Osteoblast (primary cell): ENCODE measurements around the gene CHST15. TPM values are rescaled to one million over a fixed set of nuclear protein-coding genes. Genes with fewer than 3 reads are reported as not detected.

ENCODE experiments used
- DNase-seq: peaks from one replicate; pipeline ENCODE4 v3.0.0; 2011; ENCODE audit warnings: low spot score, mixed read lengths; ENCODE audit not compliant: insufficient read length; ENCODE audit errors: missing footprints
- H2AFZ ChIP-seq: 2 replicates; pipeline ENCODE4 v1.6.0; 2011; ENCODE audit warnings: mild to moderate bottlenecking, low read length
- H3K27ac ChIP-seq: 2 replicates; pipeline ENCODE4 v1.5.1; 2011; ENCODE audit warnings: mild to moderate bottlenecking, low read depth, low read length, moderate library complexity
- H3K27me3 ChIP-seq: 2 replicates; pipeline ENCODE4 v1.6.0; 2012; ENCODE audit warnings: mild to moderate bottlenecking, control low read depth, inconsistent platforms, low read length, moderate library complexity; ENCODE audit not compliant: insufficient read depth
- H3K36me3 ChIP-seq: 2 replicates; pipeline ENCODE4 v1.5.1; 2011; ENCODE audit warnings: mild to moderate bottlenecking, low read length, control low read depth, moderate library complexity; ENCODE audit not compliant: insufficient read depth
- H3K4me1 ChIP-seq: 2 replicates; pipeline ENCODE4 v1.5.1; 2011; ENCODE audit warnings: mild to moderate bottlenecking, low read length, control low read depth, moderate library complexity; ENCODE audit not compliant: insufficient read depth
- H3K4me2 ChIP-seq: 2 replicates; pipeline ENCODE4 v1.6.0; 2011; ENCODE audit warnings: mild to moderate bottlenecking, low read length; ENCODE audit not compliant: insufficient read depth
- H3K4me3 ChIP-seq: fragments of 200-600 bp; sonication (generic); 3 replicates; pipeline ENCODE4 v1.5.1; 2012; ENCODE audit warnings: mild to moderate bottlenecking, low read length, inconsistent platforms; ENCODE audit not compliant: insufficient read depth
- H3K79me2 ChIP-seq: 2 replicates; pipeline ENCODE4 v1.6.0; 2012; ENCODE audit warnings: mild to moderate bottlenecking, low read length, control low read depth, inconsistent platforms; ENCODE audit not compliant: insufficient read depth
- H3K9me3 ChIP-seq: 2 replicates; pipeline ENCODE4 v1.5.1; 2011; ENCODE audit warnings: low read depth, low read length, control low read depth
- H4K20me1 ChIP-seq: 2 replicates; pipeline ENCODE4 v1.6.0; 2012; ENCODE audit warnings: mild to moderate bottlenecking, low read length, control low read depth; ENCODE audit not compliant: insufficient read depth
- total RNA-seq: library from RNA; depleted of rRNA; stranded (reverse); fragments of >200 nt; gene quantifications from 2 replicates; pipeline ENCODE4 v1.2.3, GENCODE V29; 2012
- TF ChIP-seq, protein P1 (sequence below): IDR thresholded peaks from 2 replicates; pipeline ENCODE4 v1.5.1; 2011; ENCODE audit warnings: mild to moderate bottlenecking, low read depth, low read length, moderate library complexity; ENCODE audit errors: extremely low read depth

Gene CHST15
- total RNA-seq, 1 donor, result 22.8 TPM

DNA sequence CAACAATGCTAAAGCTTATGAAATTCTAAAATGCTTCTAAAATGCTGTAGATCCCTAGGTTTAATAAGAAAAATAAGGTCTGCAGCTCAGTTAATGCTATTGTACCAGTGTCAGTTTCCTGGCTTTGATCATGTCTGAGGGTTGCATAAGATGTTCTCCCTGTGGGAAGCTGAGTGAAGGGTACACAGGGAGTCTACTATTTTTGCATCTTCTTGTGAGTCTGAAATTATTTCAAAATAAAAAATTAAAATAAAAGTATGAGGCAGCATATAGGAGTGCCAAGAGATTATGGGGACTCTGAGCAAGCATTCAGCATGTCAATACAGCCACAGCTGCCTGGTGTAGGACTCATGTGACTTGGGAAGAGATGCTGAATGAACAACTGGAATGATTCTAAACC, 14.7 kb downstream of the CHST15 start:
- no peak overlapping the region for H3K4me3 ChIP-seq
- H3K4me2 ChIP-seq, result no peak overlapping the region
- no peaks in the 10 kb centered on the region for H3K36me3 ChIP-seq
- TF ChIP-seq, protein P1, sequence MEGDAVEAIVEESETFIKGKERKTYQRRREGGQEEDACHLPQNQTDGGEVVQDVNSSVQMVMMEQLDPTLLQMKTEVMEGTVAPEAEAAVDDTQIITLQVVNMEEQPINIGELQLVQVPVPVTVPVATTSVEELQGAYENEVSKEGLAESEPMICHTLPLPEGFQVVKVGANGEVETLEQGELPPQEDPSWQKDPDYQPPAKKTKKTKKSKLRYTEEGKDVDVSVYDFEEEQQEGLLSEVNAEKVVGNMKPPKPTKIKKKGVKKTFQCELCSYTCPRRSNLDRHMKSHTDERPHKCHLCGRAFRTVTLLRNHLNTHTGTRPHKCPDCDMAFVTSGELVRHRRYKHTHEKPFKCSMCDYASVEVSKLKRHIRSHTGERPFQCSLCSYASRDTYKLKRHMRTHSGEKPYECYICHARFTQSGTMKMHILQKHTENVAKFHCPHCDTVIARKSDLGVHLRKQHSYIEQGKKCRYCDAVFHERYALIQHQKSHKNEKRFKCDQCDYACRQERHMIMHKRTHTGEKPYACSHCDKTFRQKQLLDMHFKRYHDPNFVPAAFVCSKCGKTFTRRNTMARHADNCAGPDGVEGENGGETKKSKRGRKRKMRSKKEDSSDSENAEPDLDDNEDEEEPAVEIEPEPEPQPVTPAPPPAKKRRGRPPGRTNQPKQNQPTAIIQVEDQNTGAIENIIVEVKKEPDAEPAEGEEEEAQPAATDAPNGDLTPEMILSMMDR, result no peak
- peaks cover 10% of the 10 kb centered on the region for H4K20me1 ChIP-seq
- no peaks in the 10 kb centered on the region for H3K4me1 ChIP-seq
- H3K9me3 ChIP-seq, result no peaks in the 10 kb centered on the region
- no peak overlapping the region for H2AFZ ChIP-seq
- H3K27ac ChIP-seq, result no peak overlapping the region
- H3K27me3 ChIP-seq, result no peaks in the 10 kb centered on the region
- H3K79me2 ChIP-seq, result no peaks in the 10 kb centered on the region
- no peak for DNase-seq

DNA sequence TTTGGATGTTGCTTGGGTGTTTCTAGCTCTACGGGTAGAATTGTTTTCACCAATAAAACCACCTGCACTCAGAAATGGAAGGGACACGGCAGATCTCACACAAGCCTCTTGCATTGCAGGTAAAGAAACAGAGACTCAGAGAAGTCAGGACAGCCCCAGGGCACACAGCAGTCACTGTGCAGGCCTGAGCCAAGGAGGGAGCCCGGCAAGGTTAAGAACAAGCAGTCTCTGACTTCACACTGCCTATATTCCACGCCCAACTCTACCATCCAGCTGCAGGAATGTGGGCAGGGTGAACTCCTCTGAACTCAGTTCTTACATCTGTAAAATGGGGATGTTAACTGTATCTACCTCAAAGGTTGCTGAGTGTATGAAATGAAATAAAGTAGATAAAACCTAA, 15.4 kb downstream of the CHST15 start:
- no peak for DNase-seq
- Histone ChIP-seq H4K20me1 (peaks cover 14% of the 10 kb centered on the region), H3K9me3 (no peaks in the 10 kb centered on the region), H3K79me2 (no peaks in the 10 kb centered on the region), H3K27ac (no peak overlapping the region), H3K4me3 (no peak overlapping the region), H3K36me3 (no peaks in the 10 kb centered on the region), H3K4me1 (no peaks in the 10 kb centered on the region), H3K27me3 (no peaks in the 10 kb centered on the region), H3K4me2 (no peak overlapping the region), H2AFZ (no peak overlapping the region)
- TF ChIP-seq, protein P1, result no peak

DNA sequence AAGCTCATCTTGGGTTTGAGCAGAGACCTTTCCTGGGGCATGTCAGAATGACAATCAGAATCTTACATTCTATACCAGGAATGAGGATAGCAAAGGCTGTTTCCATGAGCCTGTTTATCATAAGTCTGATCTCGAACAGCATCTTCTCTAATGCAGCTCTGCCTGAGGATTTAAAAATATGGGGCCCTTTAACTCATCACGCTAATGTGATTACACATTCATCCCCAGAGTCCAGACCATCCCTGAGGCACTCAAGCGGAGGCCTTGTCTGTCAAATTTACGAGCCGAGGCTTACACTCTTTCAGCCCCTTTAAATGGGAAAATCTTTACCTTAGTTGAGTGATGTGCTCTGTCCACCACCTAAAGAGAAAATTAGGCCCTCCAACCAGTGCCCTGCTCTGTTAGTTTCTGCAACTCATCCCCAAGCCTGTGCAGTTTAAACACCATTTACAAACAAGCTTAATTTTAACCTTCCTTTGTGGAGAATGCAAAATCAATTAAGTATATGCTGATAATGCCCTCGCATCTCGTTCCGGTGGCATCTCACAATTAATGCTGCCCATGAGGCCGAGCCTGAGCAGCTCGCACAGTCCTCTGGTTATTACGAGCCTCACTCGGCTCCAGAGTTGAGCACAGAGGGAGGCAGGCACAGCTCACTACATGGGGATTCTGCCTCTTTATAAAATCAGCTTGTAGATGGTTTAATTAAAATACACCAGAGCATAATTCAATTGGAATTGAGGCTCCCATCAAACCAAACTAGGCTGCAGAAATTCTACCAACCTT, 16.0 kb downstream of the CHST15 start:
- H3K27me3 ChIP-seq, result no peaks in the 10 kb centered on the region
- no peaks in the 10 kb centered on the region for H3K79me2 ChIP-seq
- no peak overlapping the region for H3K27ac ChIP-seq
- no peak overlapping the region for H2AFZ ChIP-seq
- H3K4me1 ChIP-seq, result no peaks in the 10 kb centered on the region
- no peak for DNase-seq
- H3K4me2 ChIP-seq, result no peak overlapping the region
- H4K20me1 ChIP-seq, result peaks cover 15% of the 10 kb centered on the region
- no peaks in the 10 kb centered on the region for H3K36me3 ChIP-seq
- H3K9me3 ChIP-seq, result no peaks in the 10 kb centered on the region
- no peak overlapping the region for H3K4me3 ChIP-seq
- TF ChIP-seq, protein P1, result no peak

DNA sequence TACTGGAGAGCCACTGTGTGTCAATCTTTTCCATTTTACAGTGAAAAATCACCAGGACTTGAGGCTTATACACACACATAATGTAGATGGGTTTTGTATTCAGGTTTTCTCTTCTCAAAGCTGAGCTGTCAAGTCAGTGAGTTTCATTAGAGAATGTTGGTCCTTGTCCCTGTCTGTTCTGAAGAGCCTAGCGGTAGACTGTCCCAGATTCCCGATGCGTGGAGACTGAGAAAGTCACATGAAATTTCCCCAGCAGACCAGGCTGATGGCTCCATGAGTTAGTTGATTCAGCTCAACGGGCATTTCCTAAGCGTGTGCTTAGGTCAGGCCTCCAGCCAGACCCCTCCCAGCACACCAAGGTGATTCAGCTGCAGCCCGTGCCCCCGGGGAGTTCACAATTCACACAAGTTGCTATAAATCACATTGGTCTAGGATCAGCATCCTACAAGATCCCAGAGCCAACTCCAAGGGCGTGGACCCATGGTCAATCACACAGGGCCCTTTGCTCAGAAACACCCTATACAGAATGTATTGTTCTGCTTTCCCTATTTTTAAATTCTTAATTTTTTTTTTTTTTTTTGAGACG, 17.2 kb downstream of the CHST15 start:
- Histone ChIP-seq H4K20me1 (peaks cover 18% of the 10 kb centered on the region), H3K79me2 (no peaks in the 10 kb centered on the region), H3K27me3 (no peaks in the 10 kb centered on the region), H3K4me2 (no peak overlapping the region), H3K4me3 (no peak overlapping the region), H3K9me3 (no peaks in the 10 kb centered on the region), H2AFZ (no peak overlapping the region), H3K4me1 (no peaks in the 10 kb centered on the region), H3K36me3 (no peaks in the 10 kb centered on the region), H3K27ac (no peak overlapping the region)
- TF ChIP-seq, protein P1, result no peak
- peak; percentile 45 for DNase-seq
